Panc1 (cell line): ENCODE data around the gene DDAH1. TPM values are rescaled to one million over a fixed set of nuclear protein-coding genes. Genes with fewer than 3 reads are reported as not detected.
A peak's percentile ranks its signal among the peaks of the same experiment; 100 is the strongest.

Source experiments
- ATAC-seq: fragments of 200-7000 bp; cut with Tn5 transposase; 2 replicates; pipeline ENCODE4 v1.9.1; 2020; ENCODE audit warnings: mild to moderate bottlenecking, moderate library complexity
- BruUV-seq: library from RNA; stranded (reverse); fragments of 400-500 nt; replicated peaks from 2 replicates; lab custom pipeline; 2021; lab: Mats Ljungman, UMichigan
- CTCF ChIA-PET: fragments of 300-600 bp; sonication (Branson Sonifier 250); formaldehyde crosslinking; loops from one replicate; lab custom pipeline; 2022; ENCODE audit warnings: antibody characterized with exemption; lab: Charles Lee
- POLR2A ChIA-PET: fragments of 300-600 bp; sonication (Branson Sonifier 250); formaldehyde crosslinking; loops from one replicate; lab custom pipeline; 2022; ENCODE audit warnings: antibody characterized with exemption; lab: Charles Lee
- DNase-seq: peaks from one replicate; pipeline ENCODE4 v3.0.0-alpha.2; 2010; ENCODE audit warnings: low read depth, low spot score
- H3K27ac ChIP-seq: 2 replicates; pipeline ENCODE4 v1.5.1; 2011; ENCODE audit warnings: mild to moderate bottlenecking, low read length, inconsistent platforms
- H3K27me3 ChIP-seq: fragments of 200-500 bp; sonication (Bioruptor generic); 2 replicates; pipeline ENCODE4 v1.6.0; 2014; ENCODE audit warnings: low read length, inconsistent platforms; ENCODE audit not compliant: control insufficient read depth, insufficient read depth
- H3K36me3 ChIP-seq: fragments of 200-500 bp; sonication (Bioruptor generic); 2 replicates; pipeline ENCODE4 v1.5.1; 2014; ENCODE audit warnings: inconsistent platforms, mild to moderate bottlenecking, low read length, moderate library complexity; ENCODE audit not compliant: control insufficient read depth, insufficient read depth
- H3K4me1 ChIP-seq: 2 replicates; pipeline ENCODE4 v1.5.1; 2011; ENCODE audit warnings: inconsistent platforms, mild to moderate bottlenecking, low read length, moderate library complexity; ENCODE audit not compliant: control insufficient read depth, insufficient read depth
- H3K4me3 ChIP-seq, 2 experiments: 2 replicates each; pipeline ENCODE4 v1.5.1; 2011 to 2012; ENCODE audit warnings: low read depth in 2 of 2, low read length in 2 of 2, mild to moderate bottlenecking in 2 of 2, inconsistent platforms in 1 of 2, moderate library complexity in 1 of 2
- H3K9me3 ChIP-seq: fragments of 200-500 bp; sonication (Bioruptor generic); 2 replicates; pipeline ENCODE4 v1.5.1; 2014; ENCODE audit warnings: low read depth, mild to moderate bottlenecking, inconsistent platforms, low read length, moderate library complexity; ENCODE audit not compliant: control insufficient read depth, insufficient read depth
- CTCF ChIP-seq: fragments of 450-650 bp; IDR thresholded peaks from 2 replicates; pipeline ENCODE4 v1.5.1; 2017; ENCODE audit warnings: mild to moderate bottlenecking
- POLR2AphosphoS5 ChIP-seq: IDR thresholded peaks from 2 replicates; pipeline ENCODE4 v1.6.1; 2012; ENCODE audit warnings: mild to moderate bottlenecking, low read depth, low read length, moderate library complexity
- SIN3A ChIP-seq: IDR thresholded peaks from 2 replicates; pipeline ENCODE4 v1.6.1; 2012; ENCODE audit warnings: low read depth, mild to moderate bottlenecking, low read length, moderate library complexity, borderline replicate concordance; ENCODE audit not compliant: insufficient read depth
- TCF7L2 ChIP-seq: IDR thresholded peaks from 2 replicates; pipeline ENCODE4 v1.6.1; 2011; ENCODE audit warnings: mild to moderate bottlenecking, low read depth, low read length, inconsistent platforms
- in situ Hi-C: cut with HindIII; loops from 2 replicates; pipeline ENCODE4 v1.10.0; 2016; ENCODE audit warnings: low sequenced_read_pairs, low pct_unique_long_range_greater_than_20kb
- intact Hi-C: fragments of 100-400 bp; cut with micrococcal nuclease; formaldehyde crosslinking; loops from one replicate; pipeline ENCODE4 v1.10.0; 2022; ENCODE audit not compliant: unreplicated experiment
- total RNA-seq: library from RNA; stranded (reverse); gene quantifications from one replicate; pipeline ENCODE4 v1.2.1, GENCODE V29; 2021; ENCODE audit not compliant: unreplicated experiment
- TF ChIP-seq, protein P1 (sequence below), 2 experiments: IDR thresholded peaks; 2 replicates each; pipeline ENCODE4 v1.6.1; 2011 to 2012; ENCODE audit warnings: low read depth in 2 of 2, control low read depth in 1 of 2, low read length in 1 of 2, mild to moderate bottlenecking in 1 of 2, moderate library complexity in 1 of 2; ENCODE audit not compliant: insufficient read depth in 1 of 2

DDAH1 gene
- total RNA-seq, 1 experiment from 2014 or later = 85.4 TPM

DNA sequence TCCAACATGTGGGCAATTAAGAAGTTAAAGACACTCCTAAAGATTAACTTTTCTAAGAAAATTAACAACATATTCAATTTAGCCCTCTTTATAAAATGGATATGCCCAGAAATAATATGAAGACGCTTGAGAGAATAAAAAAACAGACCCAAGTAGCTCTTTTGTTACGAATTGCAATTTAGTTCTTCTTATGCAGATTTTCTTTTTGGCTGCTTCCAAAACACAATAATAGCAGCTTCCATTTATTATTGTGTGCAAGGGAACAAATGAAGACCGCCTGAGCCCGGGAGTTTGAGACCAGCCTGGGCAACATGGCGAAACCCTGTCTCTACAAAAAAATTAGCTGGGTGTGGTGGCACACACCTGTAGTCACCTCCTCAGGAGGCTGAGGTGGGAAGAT, 138.1 kb downstream of the DDAH1 start:
- intact Hi-C loops (no loop called here), in situ Hi-C loops (no loop called here)
- H3K36me3 ChIP-seq = no peaks in the 10 kb centered on the region
- peaks cover 47% of the 10 kb centered on the region for H3K4me1 ChIP-seq
- no TSS peak for BruUV-seq
- no peaks in the 10 kb centered on the region for H3K27me3 ChIP-seq
- H3K27ac ChIP-seq = peak overlapping the region; percentile 80
- CTCF ChIA-PET = no interaction called here
- DNase-seq = no peak
- H3K4me3 ChIP-seq = no peak overlapping the region
- ATAC-seq = no peak
- no peaks in the 10 kb centered on the region for H3K9me3 ChIP-seq
- TF ChIP-seq TCF7L2 (no peak), POLR2AphosphoS5 (no peak), CTCF (no peak), SIN3A (no peak)
- POLR2A ChIA-PET = no interaction called here

DNA sequence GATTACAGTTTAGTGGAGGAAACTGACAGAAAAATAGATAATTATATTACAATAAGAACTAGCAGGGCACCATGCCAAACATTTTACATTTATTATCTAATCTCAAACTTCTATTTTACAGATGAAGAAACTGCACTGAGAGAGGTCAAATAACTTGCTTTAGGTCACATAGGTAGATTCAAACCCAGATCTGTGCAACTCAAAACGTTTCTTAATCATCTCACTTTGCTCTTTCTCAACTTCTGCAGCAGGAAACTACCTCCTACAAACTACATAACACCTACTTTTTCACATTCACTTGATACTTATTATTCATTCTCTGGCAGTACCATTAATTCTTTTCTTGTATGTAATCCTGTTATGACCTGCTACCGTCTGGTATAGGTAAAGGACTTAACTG, 138.6 kb downstream of the DDAH1 start:
- no peak for ATAC-seq
- POLR2A ChIA-PET = no interaction called here
- H3K4me1 ChIP-seq = peaks cover 50% of the 10 kb centered on the region
- H3K27me3 ChIP-seq = no peaks in the 10 kb centered on the region
- H3K27ac ChIP-seq = peak overlapping the region; percentile 80
- no peaks in the 10 kb centered on the region for H3K36me3 ChIP-seq
- TF ChIP-seq SIN3A (no peak), POLR2AphosphoS5 (no peak), CTCF (no peak)
- TF ChIP-seq, protein P1, sequence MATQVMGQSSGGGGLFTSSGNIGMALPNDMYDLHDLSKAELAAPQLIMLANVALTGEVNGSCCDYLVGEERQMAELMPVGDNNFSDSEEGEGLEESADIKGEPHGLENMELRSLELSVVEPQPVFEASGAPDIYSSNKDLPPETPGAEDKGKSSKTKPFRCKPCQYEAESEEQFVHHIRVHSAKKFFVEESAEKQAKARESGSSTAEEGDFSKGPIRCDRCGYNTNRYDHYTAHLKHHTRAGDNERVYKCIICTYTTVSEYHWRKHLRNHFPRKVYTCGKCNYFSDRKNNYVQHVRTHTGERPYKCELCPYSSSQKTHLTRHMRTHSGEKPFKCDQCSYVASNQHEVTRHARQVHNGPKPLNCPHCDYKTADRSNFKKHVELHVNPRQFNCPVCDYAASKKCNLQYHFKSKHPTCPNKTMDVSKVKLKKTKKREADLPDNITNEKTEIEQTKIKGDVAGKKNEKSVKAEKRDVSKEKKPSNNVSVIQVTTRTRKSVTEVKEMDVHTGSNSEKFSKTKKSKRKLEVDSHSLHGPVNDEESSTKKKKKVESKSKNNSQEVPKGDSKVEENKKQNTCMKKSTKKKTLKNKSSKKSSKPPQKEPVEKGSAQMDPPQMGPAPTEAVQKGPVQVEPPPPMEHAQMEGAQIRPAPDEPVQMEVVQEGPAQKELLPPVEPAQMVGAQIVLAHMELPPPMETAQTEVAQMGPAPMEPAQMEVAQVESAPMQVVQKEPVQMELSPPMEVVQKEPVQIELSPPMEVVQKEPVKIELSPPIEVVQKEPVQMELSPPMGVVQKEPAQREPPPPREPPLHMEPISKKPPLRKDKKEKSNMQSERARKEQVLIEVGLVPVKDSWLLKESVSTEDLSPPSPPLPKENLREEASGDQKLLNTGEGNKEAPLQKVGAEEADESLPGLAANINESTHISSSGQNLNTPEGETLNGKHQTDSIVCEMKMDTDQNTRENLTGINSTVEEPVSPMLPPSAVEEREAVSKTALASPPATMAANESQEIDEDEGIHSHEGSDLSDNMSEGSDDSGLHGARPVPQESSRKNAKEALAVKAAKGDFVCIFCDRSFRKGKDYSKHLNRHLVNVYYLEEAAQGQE (IDR thresholded peaks at IDR 0.05; ENCODE audit: insufficient read depth in 1 of 2, low read depth in 2 of 2, low read length in 1 of 2) = no peak
- H3K4me3 ChIP-seq = no peak overlapping the region
- no peak for DNase-seq
- H3K9me3 ChIP-seq = no peaks in the 10 kb centered on the region
- intact Hi-C loops (no loop called here), in situ Hi-C loops (no loop called here)
- no TSS peak for BruUV-seq
- CTCF ChIA-PET = no interaction called here
